ENCODE results near the gene HEG1.

HEG1 gene

DNA sequence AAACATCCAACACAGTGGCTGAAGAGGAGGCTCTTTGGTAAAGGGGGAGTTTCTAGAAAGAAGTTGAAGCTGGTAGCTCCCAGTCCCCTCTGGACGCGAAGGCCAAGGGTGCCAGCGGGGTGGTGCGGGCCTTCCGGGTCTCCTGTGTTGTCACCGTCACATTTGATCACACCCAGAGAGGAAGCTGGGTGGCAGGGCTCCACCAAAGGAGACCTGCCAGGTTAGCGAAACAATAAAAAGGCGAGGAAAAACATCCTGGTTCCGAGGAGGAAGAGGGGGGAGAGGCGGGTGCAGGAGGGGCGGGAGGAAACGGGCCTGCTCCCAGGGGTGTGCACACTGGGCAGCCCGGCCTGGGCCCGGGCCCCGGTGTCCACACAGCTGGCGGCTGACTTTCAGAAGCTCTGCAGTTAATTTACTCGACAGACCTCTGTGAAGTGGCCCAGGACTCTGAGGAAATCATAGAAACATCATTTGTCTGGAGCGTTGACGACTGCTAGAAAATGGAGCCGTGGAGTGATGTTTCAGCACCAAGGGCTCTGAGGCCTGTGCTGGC, 12.1 kb downstream of the HEG1 start:
- no peak for FAIRE-seq

- FAIRE-seq = no peak
These were observed 12.9 kb downstream of the HEG1 start for GRCh38 chr3:125042725-125043406.

- no peak for FAIRE-seq
These were observed 16.4 kb downstream of the HEG1 start for GRCh38 chr3:125039131-125040100.

GRCh38 chr3:125037498-125038150, 18.2 kb downstream of the HEG1 start:
- FAIRE-seq = no peak

DNA sequence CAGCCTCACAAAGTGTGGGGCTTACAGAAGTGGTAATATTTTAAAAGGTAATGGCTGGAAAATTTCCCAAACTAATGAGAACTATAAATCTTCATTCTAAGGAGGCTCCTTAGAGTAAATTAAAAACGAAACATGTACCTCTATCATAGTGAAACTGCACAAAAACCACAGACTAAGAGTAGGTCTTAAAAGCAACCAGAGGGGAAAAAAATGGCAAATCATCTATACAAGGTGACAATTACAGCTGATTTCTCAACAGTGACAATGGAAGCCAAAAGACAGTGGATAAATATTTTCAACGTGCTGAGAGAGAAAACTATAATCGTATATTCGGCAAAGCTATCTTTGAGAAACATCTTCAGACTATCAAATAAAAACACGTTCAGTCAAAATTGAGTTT, 20.6 kb downstream of the HEG1 start:
- FAIRE-seq = no peak

GRCh38 chr3:125033616-125034015, 22.2 kb downstream of the HEG1 start:
- no peak for FAIRE-seq

DNA sequence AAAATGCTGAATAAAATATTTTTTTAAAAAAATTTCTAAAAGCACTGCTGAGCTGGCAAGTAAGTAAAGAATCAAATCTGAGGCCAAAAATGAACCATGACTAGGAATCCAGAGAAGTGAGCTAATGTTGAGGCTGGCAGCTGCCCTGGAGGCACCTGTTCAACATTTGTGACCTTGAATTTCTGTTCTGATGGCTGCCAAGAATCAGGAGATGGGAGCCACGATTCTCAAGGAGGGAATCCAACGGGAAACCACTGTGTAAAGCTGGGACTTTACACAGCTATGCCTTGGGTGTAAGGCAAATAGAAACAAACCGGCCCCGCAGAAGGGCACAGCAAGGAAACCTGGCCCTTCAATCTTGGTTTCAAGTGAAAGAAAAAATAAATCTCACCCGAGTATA, 22.7 kb downstream of the HEG1 start:
- FAIRE-seq = no peak

DNA sequence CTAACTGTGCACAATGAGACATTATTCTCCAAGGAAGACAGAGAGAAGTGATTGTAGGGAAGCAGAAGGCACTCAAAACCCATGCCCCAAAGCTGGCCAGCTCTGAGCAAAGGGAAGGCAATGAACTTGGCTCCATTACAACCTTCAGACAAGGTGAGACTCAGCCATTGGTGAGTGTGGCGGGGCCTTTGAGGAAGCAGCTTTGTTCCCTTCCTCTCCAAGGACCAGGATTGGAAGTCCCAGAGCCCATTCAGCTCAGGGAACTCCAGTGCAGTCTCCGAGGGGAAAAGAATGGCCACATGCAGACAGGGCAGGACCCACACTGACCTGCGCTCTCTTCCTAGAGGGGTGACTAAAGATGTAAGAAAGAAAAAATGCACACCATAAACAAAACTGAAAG, 23.1 kb downstream of the HEG1 start:
- FAIRE-seq = no peak

DNA sequence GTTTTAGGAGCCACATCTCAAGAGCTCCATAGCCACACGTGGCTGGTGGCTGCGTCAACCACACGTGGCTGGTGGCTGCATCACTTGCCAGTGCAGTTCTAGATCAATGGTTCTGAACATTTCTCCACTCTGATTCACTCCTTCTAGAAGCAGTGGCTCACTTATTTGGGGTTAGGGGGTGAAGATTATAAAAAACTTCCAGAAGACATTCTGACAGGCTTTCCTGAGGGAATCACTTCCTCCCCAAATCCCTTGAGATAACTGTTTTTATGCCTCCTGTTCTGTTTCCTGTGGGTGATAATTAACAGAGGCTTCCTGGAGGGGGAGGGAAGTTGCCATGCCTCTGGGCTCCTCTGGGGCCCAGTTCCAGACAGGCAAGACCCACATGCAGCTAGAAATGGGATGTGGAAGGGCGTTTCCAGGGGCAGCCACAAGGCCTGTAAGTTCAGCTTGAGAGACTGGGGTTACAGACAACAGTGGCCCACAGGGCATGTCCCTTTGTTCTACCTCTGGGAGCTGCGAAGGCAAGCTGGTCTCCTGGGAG, 23.6 kb downstream of the HEG1 start:
- no peak for FAIRE-seq

- no peak for FAIRE-seq
These were observed 24.3 kb downstream of the HEG1 start for GRCh38 chr3:125031544-125031943.

- FAIRE-seq = no peak
These were observed 27.1 kb downstream of the HEG1 start for GRCh38 chr3:125028657-125029056.

DNA sequence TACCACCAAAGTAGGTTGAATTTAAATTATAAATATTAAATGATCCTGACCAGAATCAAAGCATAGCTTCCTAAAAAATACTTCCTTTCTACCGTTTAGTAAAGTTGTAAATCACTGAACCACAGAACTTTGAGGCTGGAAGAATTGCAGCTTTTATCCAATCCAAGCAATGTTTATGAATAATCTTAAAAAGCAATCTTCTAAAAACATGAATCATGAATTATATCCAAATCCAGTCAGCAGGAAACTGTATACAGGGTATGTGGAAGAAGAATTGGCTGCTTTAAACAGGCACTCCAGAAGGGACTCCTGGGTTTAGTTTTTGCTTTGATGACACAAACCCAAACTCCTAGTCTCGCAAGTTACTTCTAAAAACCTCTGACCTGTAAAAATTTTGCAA, 30.2 kb downstream of the HEG1 start:
- FAIRE-seq = no peak

DNA sequence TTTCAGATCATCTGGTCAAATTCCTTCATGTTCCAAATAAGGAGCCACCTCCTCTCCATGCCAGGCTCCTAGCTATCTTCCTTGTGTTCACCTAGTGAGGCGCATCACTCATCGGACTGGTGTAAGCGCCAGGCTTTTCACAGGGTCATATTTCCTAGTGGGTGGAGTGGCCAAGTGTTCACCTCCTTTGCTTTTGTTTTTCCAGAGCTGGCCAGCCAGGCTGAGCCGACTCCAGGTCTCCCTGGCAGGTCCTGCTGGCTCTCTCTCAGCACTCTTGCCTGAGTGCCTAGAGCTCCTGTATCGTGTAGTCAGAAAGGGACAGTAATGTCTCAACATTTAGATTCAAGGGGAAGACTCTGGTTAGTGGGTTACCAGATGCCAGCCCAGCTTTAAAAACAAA, 31.0 kb downstream of the HEG1 start:
- FAIRE-seq = no peak

DNA sequence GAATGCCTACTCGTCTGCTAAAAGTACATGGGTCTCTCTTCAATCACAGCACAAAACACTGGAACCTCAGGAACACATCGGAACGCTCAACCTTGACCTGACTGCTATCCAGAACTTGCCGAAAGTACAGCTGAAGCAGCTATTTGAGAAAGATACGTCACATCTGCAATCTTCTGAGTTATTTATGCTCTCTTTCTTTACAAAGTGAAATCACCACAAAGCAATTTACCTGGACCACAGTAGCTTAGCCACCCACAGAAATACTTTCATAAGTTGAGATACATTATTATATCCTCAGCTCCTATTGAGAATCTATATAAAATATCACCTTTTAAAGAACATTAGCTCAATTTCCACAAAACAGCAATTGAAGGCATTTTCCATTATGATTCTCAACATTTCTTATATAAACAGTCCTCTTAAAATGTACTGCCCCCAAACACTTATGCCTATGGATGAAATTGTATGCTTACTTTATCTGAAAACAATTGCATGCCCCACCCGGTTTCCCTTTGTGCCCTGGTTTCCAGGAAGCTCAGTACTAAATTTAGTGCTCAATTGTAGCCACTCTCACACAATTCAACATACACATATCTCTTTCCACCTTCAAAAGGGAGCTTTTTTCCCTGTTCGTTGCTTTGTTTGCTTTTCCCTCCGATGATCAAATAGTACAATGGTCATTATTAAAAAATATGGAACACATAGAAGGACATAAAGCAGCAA, 31.8 kb downstream of the HEG1 start:
- no peak for FAIRE-seq

DNA sequence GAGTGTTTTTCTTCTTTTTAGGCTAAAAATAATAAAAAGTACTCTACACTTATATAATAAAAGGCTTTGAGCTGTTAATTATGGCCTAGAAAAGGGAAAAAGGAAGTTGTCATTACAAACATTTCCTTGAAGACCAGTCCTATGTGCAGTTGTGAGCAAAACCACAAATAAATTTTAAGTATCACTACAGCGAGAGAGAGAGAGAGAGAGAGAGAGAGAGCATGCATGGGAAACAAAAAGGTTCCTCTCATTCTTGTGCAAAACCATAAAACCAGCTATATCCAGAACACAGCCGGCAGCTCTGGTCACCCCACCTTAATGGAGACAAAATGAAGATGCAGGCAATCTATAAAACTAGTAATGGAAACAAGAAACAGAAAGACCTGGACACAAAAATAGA, 33.6 kb downstream of the HEG1 start:
- no peak for FAIRE-seq

GRCh38 chr3:125019271-125019670, 36.5 kb downstream of the HEG1 start:
- FAIRE-seq = no peak

GRCh38 chr3:125017406-125017805, 38.4 kb downstream of the HEG1 start:
- no peak for FAIRE-seq

- no peak for FAIRE-seq
These were observed 41.1 kb downstream of the HEG1 start for GRCh38 chr3:125014570-125015179.

- FAIRE-seq = no peak
These were observed 42.7 kb downstream of the HEG1 start for GRCh38 chr3:125013095-125013494.

- no peak for FAIRE-seq
These were observed 43.9 kb downstream of the HEG1 start for GRCh38 chr3:125011941-125012340.

- no peak for FAIRE-seq
These were observed 45.4 kb downstream of the HEG1 start for GRCh38 chr3:125010393-125010792.

GRCh38 chr3:125008766-125009165, 47.0 kb downstream of the HEG1 start:
- no peak for FAIRE-seq

All from colon (tissue), 2 donors.